ENCODE results near the gene IFFO2. TPM values are rescaled to one million over a fixed set of nuclear protein-coding genes. Genes with fewer than 3 reads are reported as not detected.
A peak's percentile ranks its signal among the peaks of the same experiment; 100 is the strongest.

IFFO2 gene
- total RNA-seq, 1 donor, result 3.3 TPM

- no peak for DNase-seq (ENCODE audit: low read depth)
- H3K4me3 ChIP-seq (ENCODE audit: low read depth, low read length), result no peak overlapping the region
- TF ChIP-seq, protein P1, sequence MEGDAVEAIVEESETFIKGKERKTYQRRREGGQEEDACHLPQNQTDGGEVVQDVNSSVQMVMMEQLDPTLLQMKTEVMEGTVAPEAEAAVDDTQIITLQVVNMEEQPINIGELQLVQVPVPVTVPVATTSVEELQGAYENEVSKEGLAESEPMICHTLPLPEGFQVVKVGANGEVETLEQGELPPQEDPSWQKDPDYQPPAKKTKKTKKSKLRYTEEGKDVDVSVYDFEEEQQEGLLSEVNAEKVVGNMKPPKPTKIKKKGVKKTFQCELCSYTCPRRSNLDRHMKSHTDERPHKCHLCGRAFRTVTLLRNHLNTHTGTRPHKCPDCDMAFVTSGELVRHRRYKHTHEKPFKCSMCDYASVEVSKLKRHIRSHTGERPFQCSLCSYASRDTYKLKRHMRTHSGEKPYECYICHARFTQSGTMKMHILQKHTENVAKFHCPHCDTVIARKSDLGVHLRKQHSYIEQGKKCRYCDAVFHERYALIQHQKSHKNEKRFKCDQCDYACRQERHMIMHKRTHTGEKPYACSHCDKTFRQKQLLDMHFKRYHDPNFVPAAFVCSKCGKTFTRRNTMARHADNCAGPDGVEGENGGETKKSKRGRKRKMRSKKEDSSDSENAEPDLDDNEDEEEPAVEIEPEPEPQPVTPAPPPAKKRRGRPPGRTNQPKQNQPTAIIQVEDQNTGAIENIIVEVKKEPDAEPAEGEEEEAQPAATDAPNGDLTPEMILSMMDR (IDR thresholded peaks at IDR 0.05; ENCODE audit: insufficient read depth, low read length), result no peak
Observed at GRCh38 chr1:18891426-18891780, 65.1 kb downstream of the IFFO2 start.

DNA sequence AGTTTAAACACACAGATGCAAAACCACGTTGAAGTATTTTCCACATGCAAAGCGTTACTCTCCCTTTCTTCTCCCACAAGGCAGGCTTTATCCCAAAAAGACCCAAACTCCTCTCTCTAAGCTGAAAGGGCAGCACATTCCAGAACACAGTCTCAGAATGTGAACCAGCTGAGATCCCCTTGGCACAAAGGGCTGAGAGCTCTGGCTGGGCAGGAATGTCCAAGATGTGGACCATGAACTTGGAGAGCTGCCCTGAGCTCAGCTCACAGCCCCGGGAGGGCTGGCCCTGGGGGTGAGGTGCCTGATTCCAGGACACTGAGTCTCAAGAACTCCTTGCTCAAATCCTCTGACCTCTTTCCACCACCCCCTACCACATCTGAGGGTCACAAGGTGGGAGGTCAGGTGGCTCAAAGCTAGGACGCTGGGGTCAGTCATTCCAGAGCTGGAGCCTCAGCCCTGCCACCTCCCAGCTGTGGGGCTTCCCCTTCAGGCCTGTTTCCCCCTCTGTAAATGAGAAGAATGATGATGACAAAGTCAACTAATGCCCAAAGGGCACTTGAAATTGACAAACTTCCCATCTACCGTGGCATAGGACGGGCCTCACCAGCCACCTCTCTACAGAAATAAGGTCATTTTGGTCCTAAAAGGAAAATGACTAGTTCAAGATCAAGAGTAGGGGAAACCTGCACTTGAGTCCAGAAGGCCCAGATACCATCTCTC is 65.6 kb downstream of the IFFO2 start:
- no peak overlapping the region for H3K4me3 ChIP-seq (ENCODE audit: low read depth, low read length)
- DNase-seq (ENCODE audit: low read depth), result peak; percentile 65
- TF ChIP-seq, protein P1 (IDR thresholded peaks at IDR 0.05; ENCODE audit: insufficient read depth, low read length), result no peak

DNA sequence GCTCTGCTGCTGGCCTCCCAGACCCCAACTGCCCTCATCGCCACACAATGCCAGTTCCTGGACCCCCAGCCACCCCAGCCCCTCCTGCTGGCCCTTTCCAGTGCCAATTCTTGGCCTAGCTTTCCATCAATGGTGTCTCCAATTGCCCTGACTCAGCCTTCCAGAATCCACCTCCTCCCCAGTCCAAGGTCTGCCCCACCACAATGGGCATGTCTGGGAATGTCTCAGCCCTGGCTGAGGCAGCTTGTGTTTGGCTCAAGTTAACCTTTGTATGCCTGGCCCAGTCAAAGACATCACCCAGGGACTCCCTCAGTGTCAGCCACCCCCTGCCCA is 70.5 kb downstream of the IFFO2 start:
- TF ChIP-seq, protein P1 (IDR thresholded peaks at IDR 0.05; ENCODE audit: insufficient read depth, low read length), result no peak
- peak; percentile 51 for DNase-seq (ENCODE audit: low read depth)
- H3K4me3 ChIP-seq (ENCODE audit: low read depth, low read length), result no peak overlapping the region

DNA sequence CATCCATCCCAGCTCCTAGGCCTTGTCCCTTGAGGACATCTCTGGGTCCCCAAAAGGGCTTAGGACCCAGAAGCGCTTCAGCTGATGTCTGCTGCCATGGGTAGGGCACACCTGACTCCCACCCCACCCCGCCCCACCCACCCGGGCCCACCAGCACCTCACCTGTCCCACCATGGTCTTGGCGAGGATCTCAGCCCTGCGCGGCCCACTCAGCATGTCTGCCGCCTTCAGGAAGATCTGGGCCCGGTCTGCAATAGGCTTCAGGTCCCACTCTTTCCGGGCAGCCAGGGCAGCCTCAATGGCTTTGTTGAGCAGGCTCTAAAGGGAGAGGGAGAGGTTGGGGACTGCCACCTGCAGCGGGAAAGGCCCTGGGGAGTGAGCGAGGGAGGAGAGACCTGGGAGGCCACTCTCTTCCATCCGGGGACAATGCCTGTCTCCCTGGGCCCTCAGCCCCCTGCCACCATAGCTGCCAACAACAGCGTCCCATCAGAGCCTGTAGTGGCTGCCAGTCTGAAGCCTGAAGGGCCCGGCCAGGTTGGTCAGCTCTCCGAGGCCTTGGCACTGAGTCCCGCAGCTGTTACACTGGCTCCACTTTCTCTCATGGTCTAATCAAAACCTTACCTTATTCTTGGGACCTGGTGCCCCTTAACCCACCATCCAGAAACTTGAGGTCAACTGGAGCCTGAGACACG is 71.0 kb downstream of the IFFO2 start:
- TF ChIP-seq, protein P1 (IDR thresholded peaks at IDR 0.05; ENCODE audit: insufficient read depth, low read length), result no peak
- H3K4me3 ChIP-seq (ENCODE audit: low read depth, low read length), result no peak overlapping the region
- no peak for DNase-seq (ENCODE audit: low read depth)

DNA sequence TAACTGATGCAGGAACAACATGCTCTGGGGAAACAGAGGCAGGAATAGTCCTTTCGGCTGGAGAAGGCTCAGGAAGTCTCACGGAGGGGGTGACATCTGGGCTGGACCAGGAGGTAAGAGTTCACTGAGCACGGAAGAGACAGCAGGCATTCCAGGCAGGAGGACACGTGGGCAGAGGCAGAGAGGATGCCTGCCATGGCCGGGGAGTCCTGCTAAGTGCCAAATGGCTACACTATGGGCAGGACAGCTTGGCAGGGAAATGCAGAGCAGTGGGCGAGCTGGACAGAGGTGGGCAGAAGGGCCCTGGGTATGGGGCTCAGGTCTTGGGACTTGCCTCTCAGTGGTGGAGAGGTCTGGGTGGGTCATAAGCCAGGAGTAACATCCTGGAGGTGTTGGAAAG is 71.7 kb downstream of the IFFO2 start:
- H3K4me3 ChIP-seq (ENCODE audit: low read depth, low read length), result no peak overlapping the region
- no peak for DNase-seq (ENCODE audit: low read depth)
- TF ChIP-seq, protein P1 (IDR thresholded peaks at IDR 0.05; ENCODE audit: insufficient read depth, low read length), result no peak

DNA sequence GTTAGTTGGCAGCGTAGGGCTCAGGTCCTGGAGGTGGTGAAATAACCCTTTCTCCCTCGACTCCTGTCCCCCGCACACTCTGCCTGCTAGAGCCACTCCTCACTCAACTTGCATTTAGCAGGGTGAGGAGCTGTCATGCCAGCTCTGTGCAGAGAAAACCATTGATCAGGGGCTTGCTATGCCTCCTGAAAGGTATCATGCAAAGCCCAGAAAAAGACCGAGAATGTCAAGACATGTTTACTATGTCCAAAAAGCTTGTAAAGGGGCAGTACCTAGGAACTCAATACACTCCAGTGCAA is 72.1 kb downstream of the IFFO2 start:
- no peak for DNase-seq (ENCODE audit: low read depth)
- TF ChIP-seq, protein P1 (IDR thresholded peaks at IDR 0.05; ENCODE audit: insufficient read depth, low read length), result no peak

More for the DNA sequence above, 72.1 kb downstream of the IFFO2 start:
- no peak overlapping the region for H3K4me3 ChIP-seq (ENCODE audit: low read depth, low read length)
